Transverse colon (tissue), 4 donors: ENCODE data around the gene KAZN. TPM values are rescaled to one million over a fixed set of nuclear protein-coding genes. Genes with fewer than 3 reads are reported as not detected.

ENCODE experiments used
- DNase-seq: peaks from one replicate; pipeline ENCODE4 v3.0.0-alpha.2; 2019
- H3K27ac ChIP-seq, 4 donors: fragments of 200-600 bp; sonication (generic); 2 replicates each; pipeline ENCODE4 v1.5.1; 2016 to 2018; ENCODE audit warnings: inconsistent platforms in 4 of 4
- H3K27me3 ChIP-seq: fragments of 200-600 bp; sonication (generic); 2 replicates; pipeline ENCODE4 v1.5.1; 2017; ENCODE audit warnings: inconsistent platforms
- H3K36me3 ChIP-seq, 4 donors: fragments of 200-600 bp; sonication (generic); 2 replicates each; pipeline ENCODE4 v1.5.1; 2017 to 2019; ENCODE audit warnings: inconsistent platforms in 4 of 4
- H3K4me1 ChIP-seq, 4 donors: fragments of 200-600 bp; sonication (generic); 2 replicates each; pipeline ENCODE4 v1.5.1; 2017 to 2020; ENCODE audit warnings: inconsistent platforms in 4 of 4
- H3K4me3 ChIP-seq, 4 donors: fragments of 200-600 bp; sonication (generic); 1 replicate in 1 of 4; 2 replicates in 3 of 4; pipeline versions ENCODE4 v1.5.1 to v1.6.1; 2017 to 2019; ENCODE audit warnings: inconsistent platforms in 4 of 4
- H3K9me3 ChIP-seq, 2 donors: fragments of 200-600 bp; sonication (generic); 2 replicates each; pipeline ENCODE4 v1.5.1; 2017 to 2019; ENCODE audit warnings: inconsistent platforms in 2 of 2
- CTCF ChIP-seq, 5 experiments: fragments of 200-600 bp in 3 of 5; fragments of 450-650 bp in 2 of 5; sonication (generic) in 3 of 5; IDR thresholded peaks; 1 replicate in 2 of 5; 2 replicates in 3 of 5; pipeline ENCODE4 v1.5.1; 2016 to 2017; ENCODE audit warnings: antibody characterized with exemption in 5 of 5, inconsistent platforms in 3 of 5, mild to moderate bottlenecking in 2 of 5, moderate library complexity in 1 of 5
- EP300 ChIP-seq: sonication (generic); formaldehyde crosslinking; IDR thresholded peaks from one replicate; pipeline ENCODE4 v1.6.1; 2017; ENCODE audit warnings: antibody characterized with exemption, low read depth
- POLR2A ChIP-seq: fragments of 450-650 bp; IDR thresholded peaks from one replicate; pipeline ENCODE4 v1.6.1; 2016; ENCODE audit warnings: antibody characterized with exemption, mild to moderate bottlenecking, moderate library complexity
- POLR2AphosphoS5 ChIP-seq, 3 donors: sonication (generic); formaldehyde crosslinking; IDR thresholded peaks; one replicate each; pipeline ENCODE4 v1.6.1; 2016; ENCODE audit warnings: antibody characterized with exemption in 3 of 3
- WGBS, 2 donors: methylation state at CpG; one replicate each; pipeline ENCODE4 v1.1.5; 2018; ENCODE audit warnings: low coverage in 1 of 2; 5-methylcytosine and 5-hydroxymethylcytosine counted together
- in situ Hi-C, 4 donors: fragments of 200-750 bp; cut with MboI; loops; one replicate each; pipeline versions ENCODE4 v1.15.0 to v1.15.1; 2017; ENCODE audit warnings: low sequenced_read_pairs in 3 of 4, low pct_ligation_motif_present in 1 of 4, low pct_unique_long_range_greater_than_20kb in 1 of 4
- intact Hi-C: fragments of 100-400 bp; cut with DNase I; formaldehyde crosslinking; loops from one replicate; pipeline ENCODE4 v1.15.1; 2023; ENCODE audit warnings: low total_unique reads
- total RNA-seq, 4 donors: library from RNA; depleted of rRNA; stranded (reverse); fragments of >200 nt; gene quantifications; one replicate each; pipeline ENCODE4 v1.1.0, GENCODE V29; 2016

Gene KAZN
- total RNA-seq, 4 donors from 2014 or later: 12.0 to 17.1 (median 16.2) TPM

GRCh38 chr1:15148004-15148403 lies 549.5 kb downstream of the KAZN start:
- no peak overlapping the region for H3K4me3 ChIP-seq
- no peaks in the 10 kb centered on the region for H3K27me3 ChIP-seq
- intact Hi-C loops (no loop called here), in situ Hi-C loops (loop anchor here in 3 of 4 donors (10.0 to 25.0 kb wide), 2 partner anchors 127 to 289 kb away; partner anchors contain the start of gene CTRC (in 3 of the 3))
- H3K4me1 ChIP-seq: peaks cover 0 to 11% (median 7%) of the 10 kb centered on the region in 4 donors
- no peaks in the 10 kb centered on the region for H3K36me3 ChIP-seq
- WGBS, 2 donors: 86 to 89% methylated on average over 2 to 6 of the region's 6 CpGs
- H3K9me3 ChIP-seq: no peaks in the 10 kb centered on the region
- no peak for DNase-seq
- H3K27ac ChIP-seq: no peak overlapping the region
- no peak for TF ChIP-seq CTCF (IDR thresholded peaks at IDR 0.05)
- no peak for TF ChIP-seq EP300
- TF ChIP-seq POLR2AphosphoS5 (IDR thresholded peaks at IDR 0.05): no peak
- TF ChIP-seq POLR2A: no peak

GRCh38 chr1:15148475-15148874 lies 550.0 kb downstream of the KAZN start:
- Histone ChIP-seq H3K27ac (no peak overlapping the region), H3K4me1 (peaks cover 0 to 11% (median 7%) of the 10 kb centered on the region in 4 donors), H3K9me3 (no peaks in the 10 kb centered on the region), H3K36me3 (no peaks in the 10 kb centered on the region), H3K27me3 (no peaks in the 10 kb centered on the region), H3K4me3 (no peak overlapping the region)
- TF ChIP-seq POLR2AphosphoS5 (IDR thresholded peaks at IDR 0.05) (no peak), CTCF (IDR thresholded peaks at IDR 0.05) (no peak), POLR2A (no peak), EP300 (no peak)
- WGBS, 2 donors: 85 to 86% methylated on average over 3 to 9 of the region's 9 CpGs
- in situ Hi-C loops: loop anchor here in 3 of 4 donors (10.0 to 25.0 kb wide), 2 partner anchors 126 to 289 kb away; partner anchors contain the start of gene CTRC (in 3 of the 3)
- DNase-seq: no peak
- intact Hi-C loops: no loop called here

GRCh38 chr1:15148941-15149340 lies 550.5 kb downstream of the KAZN start:
- peaks cover 0 to 13% (median 7%) of the 10 kb centered on the region in 4 donors for H3K4me1 ChIP-seq
- H3K27me3 ChIP-seq: no peaks in the 10 kb centered on the region
- H3K36me3 ChIP-seq: no peaks in the 10 kb centered on the region
- no peak for DNase-seq
- intact Hi-C loops: no loop called here
- no peak overlapping the region for H3K4me3 ChIP-seq
- H3K27ac ChIP-seq: no peak overlapping the region
- in situ Hi-C loops: loop anchor here in 3 of 4 donors (10.0 to 25.0 kb wide), 2 partner anchors 126 to 288 kb away; partner anchors contain the start of gene CTRC (in 3 of the 3)
- no peak for TF ChIP-seq CTCF (IDR thresholded peaks at IDR 0.05)
- TF ChIP-seq POLR2AphosphoS5 (IDR thresholded peaks at IDR 0.05): no peak
- no peak for TF ChIP-seq EP300
- H3K9me3 ChIP-seq: no peaks in the 10 kb centered on the region
- WGBS, 2 donors: 0% methylated on average over 1 of the region's 1 CpG

GRCh38 chr1:15150376-15150775 lies 551.9 kb downstream of the KAZN start:
- in situ Hi-C loops: loop anchor here in 2 of 4 donors (10.0 kb wide), 1 partner anchor 124 kb away; no protein-coding TSS in a partner anchor

More at GRCh38 chr1:15150376-15150775, 551.9 kb downstream of the KAZN start:
- peaks cover 0 to 28% (median 17%) of the 10 kb centered on the region in 4 donors for H3K4me1 ChIP-seq
- TF ChIP-seq POLR2A (no peak), EP300 (no peak), CTCF (IDR thresholded peaks at IDR 0.05) (no peak), POLR2AphosphoS5 (IDR thresholded peaks at IDR 0.05) (no peak)
- H3K36me3 ChIP-seq: no peaks in the 10 kb centered on the region
- no peak for DNase-seq
- H3K4me3 ChIP-seq: no peak overlapping the region
- intact Hi-C loops: loop anchor here (5.0 kb wide), 2 partner anchors 62 to 122 kb away; no protein-coding TSS in a partner anchor
- 85 to 100% methylated on average over 1 to 3 of the region's 3 CpGs for WGBS, 2 donors
- H3K27ac ChIP-seq: no peak overlapping the region
- no peaks in the 10 kb centered on the region for H3K9me3 ChIP-seq
- no peaks in the 10 kb centered on the region for H3K27me3 ChIP-seq
